ENCODE data around the gene DPP6.

DPP6 gene

GRCh38 chr7:154338701-154339506, 286.7 kb downstream of the DPP6 start:
- DNase-seq (ENCODE audit: low spot score): no peak

- DNase-seq (ENCODE audit: low spot score): no peak
Measured at GRCh38 chr7:154342971-154343633, 290.9 kb downstream of the DPP6 start.

GRCh38 chr7:154343778-154344412, 291.7 kb downstream of the DPP6 start:
- no peak for DNase-seq (ENCODE audit: low spot score)

- DNase-seq (ENCODE audit: low spot score): no peak
Measured at GRCh38 chr7:154345093-154345492, 292.9 kb downstream of the DPP6 start.

- DNase-seq (ENCODE audit: low spot score): no peak
Measured at GRCh38 chr7:154347700-154348266, 295.6 kb downstream of the DPP6 start.

GRCh38 chr7:154350892-154351291, 298.7 kb downstream of the DPP6 start:
- DNase-seq (ENCODE audit: low spot score): no peak

- no peak for DNase-seq (ENCODE audit: low spot score)
Measured at GRCh38 chr7:154353355-154353767, 301.2 kb downstream of the DPP6 start.

GRCh38 chr7:154364170-154364569, 312.0 kb downstream of the DPP6 start:
- no peak for DNase-seq (ENCODE audit: low spot score)

- no peak for DNase-seq (ENCODE audit: low spot score)
Measured at GRCh38 chr7:154371424-154371823, 319.2 kb downstream of the DPP6 start.

- no peak for DNase-seq (ENCODE audit: low spot score)
Measured at GRCh38 chr7:154372011-154372601, 319.9 kb downstream of the DPP6 start.

GRCh38 chr7:154373956-154374355, 321.8 kb downstream of the DPP6 start:
- no peak for DNase-seq (ENCODE audit: low spot score)

- no peak for DNase-seq (ENCODE audit: low spot score)
Measured at GRCh38 chr7:154375956-154376355, 323.8 kb downstream of the DPP6 start.

GRCh38 chr7:154380771-154381170, 328.6 kb downstream of the DPP6 start:
- no peak for DNase-seq (ENCODE audit: low spot score)

- DNase-seq (ENCODE audit: low spot score): no peak
Measured at GRCh38 chr7:154383045-154383444, 330.8 kb downstream of the DPP6 start.

GRCh38 chr7:154385214-154385613, 333.0 kb downstream of the DPP6 start:
- DNase-seq (ENCODE audit: low spot score): no peak

- DNase-seq (ENCODE audit: low spot score): no peak
Measured at GRCh38 chr7:154387252-154387651, 335.1 kb downstream of the DPP6 start.

- no peak for DNase-seq (ENCODE audit: low spot score)
Measured at GRCh38 chr7:154388412-154388811, 336.2 kb downstream of the DPP6 start.

GRCh38 chr7:154388999-154389398, 336.8 kb downstream of the DPP6 start:
- no peak for DNase-seq (ENCODE audit: low spot score)

- no peak for DNase-seq (ENCODE audit: low spot score)
Measured at GRCh38 chr7:154390961-154391360, 338.8 kb downstream of the DPP6 start.

- DNase-seq (ENCODE audit: low spot score): no peak
Measured at GRCh38 chr7:154394804-154395203, 342.6 kb downstream of the DPP6 start.

GRCh38 chr7:154406312-154406711, 354.1 kb downstream of the DPP6 start:
- DNase-seq (ENCODE audit: low spot score): no peak

- DNase-seq (ENCODE audit: low spot score): no peak
Measured at GRCh38 chr7:154409703-154410311, 357.6 kb downstream of the DPP6 start.
